ENCODE measurements around the gene TP53INP2. TPM values are rescaled to one million over a fixed set of nuclear protein-coding genes. Genes with fewer than 3 reads are reported as not detected.
A peak's percentile ranks its signal among the peaks of the same experiment; 100 is the strongest.

The TP53INP2 gene
- total RNA-seq, 2 experiments from 2014 or later = 2.3 to 2.5 TPM

- Mint-ChIP-seq H3K4me3 (no peak overlapping the region), H3K4me1 (ENCODE audit: low read depth) (peaks cover 21% of the 10 kb centered on the region), H3K27ac (no peak overlapping the region), H3K27me3 (no peaks in the 10 kb centered on the region), H3K36me3 (no peaks in the 10 kb centered on the region), H3K9me3 (no peaks in the 10 kb centered on the region)
- intact Hi-C loops (cut with micrococcal nuclease) = no loop called here
- ChIA-PET POLR2A (interaction anchor here (1.5 kb wide), 1 partner anchor 164 kb away, joined by 7 read pairs; no protein-coding TSS in a partner anchor), CTCF (interaction anchor here (0.6 to 1.2 kb wide), 4 partner anchors 15 to 142 kb away, joined by 3 to 7 read pairs (median 4); no protein-coding TSS in a partner anchor)
- no peak for DNase-seq
These were observed 23.5 kb upstream of the TP53INP2 start for GRCh38 chr20:34680586-34681175.

- ChIA-PET CTCF (no interaction called here), POLR2A (no interaction called here)
- peaks cover 6% of the 10 kb centered on the region for H3K4me1 Mint-ChIP-seq (ENCODE audit: low read depth)
- H3K27me3 Mint-ChIP-seq = no peaks in the 10 kb centered on the region
- H3K27ac Mint-ChIP-seq = no peak overlapping the region
- no peaks in the 10 kb centered on the region for H3K36me3 Mint-ChIP-seq
- intact Hi-C loops (cut with micrococcal nuclease) = no loop called here
- no peak overlapping the region for H3K4me3 Mint-ChIP-seq
- no peaks in the 10 kb centered on the region for H3K9me3 Mint-ChIP-seq
- DNase-seq = no peak
These were observed 20.5 kb upstream of the TP53INP2 start for GRCh38 chr20:34683667-34684066.

DNA sequence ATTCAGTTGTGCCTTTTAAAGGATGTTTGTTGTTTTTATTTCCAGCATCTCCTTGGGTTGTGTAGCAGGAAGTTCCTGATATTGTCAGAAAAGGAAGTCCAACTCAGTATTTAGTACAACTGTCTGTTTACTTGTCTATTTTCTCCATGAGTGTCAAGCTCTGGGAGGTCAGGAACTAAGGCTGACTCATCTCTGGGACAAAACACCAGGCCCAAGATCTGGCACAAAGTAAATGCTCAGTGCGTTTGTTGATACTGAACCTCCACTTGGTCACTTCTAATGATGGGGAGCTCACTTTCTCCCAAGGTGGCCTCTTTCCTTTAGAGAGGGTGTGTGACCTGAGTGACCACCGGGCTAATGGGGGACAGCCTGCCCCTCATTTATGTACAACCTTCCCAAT lies 14.7 kb upstream of the TP53INP2 start:
- H3K27me3 Mint-ChIP-seq = no peaks in the 10 kb centered on the region
- ChIA-PET POLR2A (no interaction called here), CTCF (interaction anchor here (1.2 kb wide), 1 partner anchor 18 kb away, joined by 3 read pairs; no protein-coding TSS in a partner anchor)
- intact Hi-C loops (cut with micrococcal nuclease) = no loop called here
- H3K4me3 Mint-ChIP-seq = no peak overlapping the region
- DNase-seq = no peak
- H3K27ac Mint-ChIP-seq = no peak overlapping the region
- H3K36me3 Mint-ChIP-seq = no peaks in the 10 kb centered on the region
- H3K4me1 Mint-ChIP-seq (ENCODE audit: low read depth) = no peaks in the 10 kb centered on the region
- H3K9me3 Mint-ChIP-seq = no peaks in the 10 kb centered on the region

DNA sequence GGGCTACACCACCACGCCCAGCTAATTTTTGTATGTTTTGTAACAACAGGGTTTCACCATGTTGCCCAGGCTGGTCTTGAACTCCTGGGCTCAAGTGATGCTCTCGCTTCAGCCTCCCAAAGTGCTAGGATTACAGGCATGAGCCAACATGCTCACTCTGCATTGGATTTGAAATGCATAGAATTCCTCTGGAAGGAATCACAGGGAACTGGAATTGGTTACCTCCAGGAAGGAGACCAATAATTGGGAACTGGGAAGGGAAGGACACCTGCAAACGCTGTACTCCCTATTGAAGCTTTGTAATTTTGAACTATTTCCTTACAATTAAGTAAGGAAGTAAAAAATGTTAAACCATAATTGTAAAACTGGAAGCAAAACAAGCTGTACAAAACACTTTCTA lies 12.3 kb upstream of the TP53INP2 start:
- H3K4me1 Mint-ChIP-seq (ENCODE audit: low read depth) = no peaks in the 10 kb centered on the region
- no peak for DNase-seq
- no peak overlapping the region for H3K4me3 Mint-ChIP-seq
- no peaks in the 10 kb centered on the region for H3K9me3 Mint-ChIP-seq
- ChIA-PET POLR2A (no interaction called here), CTCF (no interaction called here)
- H3K27me3 Mint-ChIP-seq = no peaks in the 10 kb centered on the region
- intact Hi-C loops (cut with micrococcal nuclease) = no loop called here
- H3K36me3 Mint-ChIP-seq = no peaks in the 10 kb centered on the region
- no peak overlapping the region for H3K27ac Mint-ChIP-seq

DNA sequence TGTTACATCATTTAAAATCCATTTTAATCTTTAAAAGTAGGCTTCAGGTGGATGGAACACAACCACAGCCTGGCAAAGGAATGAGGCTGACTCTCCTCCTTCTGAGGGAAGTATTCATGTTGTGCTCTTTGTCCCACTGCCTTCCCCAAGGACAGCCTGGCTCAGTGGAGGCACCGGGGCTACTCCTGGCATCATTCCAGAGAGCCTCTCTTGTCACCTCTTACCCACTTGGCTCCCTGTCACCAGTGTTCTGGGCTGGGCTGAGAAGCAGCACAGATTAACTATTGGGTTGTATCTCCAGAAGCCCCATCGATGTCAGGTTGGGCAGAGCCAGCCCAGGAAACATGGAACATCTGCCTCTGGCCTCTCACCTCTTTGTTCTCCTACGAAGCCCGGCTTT lies 10.7 kb upstream of the TP53INP2 start:
- Mint-ChIP-seq H3K27me3 (no peaks in the 10 kb centered on the region), H3K4me1 (ENCODE audit: low read depth) (no peaks in the 10 kb centered on the region), H3K27ac (no peak overlapping the region), H3K36me3 (no peaks in the 10 kb centered on the region), H3K9me3 (no peaks in the 10 kb centered on the region), H3K4me3 (no peak overlapping the region)
- ChIA-PET CTCF (no interaction called here), POLR2A (interaction anchor here (0.6 kb wide), 1 partner anchor 31 kb away, joined by 3 read pairs; no protein-coding TSS in a partner anchor)
- intact Hi-C loops (cut with micrococcal nuclease) = no loop called here
- DNase-seq = no peak

GRCh38 chr20:34701405-34702085 lies 2.6 kb upstream of the TP53INP2 start:
- Mint-ChIP-seq H3K27me3 (no peaks in the 10 kb centered on the region), H3K36me3 (no peaks in the 10 kb centered on the region), H3K27ac (no peak overlapping the region), H3K4me1 (ENCODE audit: low read depth) (peaks cover 15% of the 10 kb centered on the region), H3K9me3 (no peaks in the 10 kb centered on the region), H3K4me3 (no peak overlapping the region)
- DNase-seq = no peak
- POLR2A ChIA-PET = no interaction called here
- intact Hi-C loops (cut with micrococcal nuclease) = no loop called here
- CTCF ChIA-PET = interaction anchor here (3.1 kb wide), 1 partner anchor 389 kb away, joined by 17 read pairs; no protein-coding TSS in a partner anchor

GRCh38 chr20:34703061-34703423 lies 1.1 kb upstream of the TP53INP2 start:
- intact Hi-C loops (cut with micrococcal nuclease) = no loop called here
- no peaks in the 10 kb centered on the region for H3K36me3 Mint-ChIP-seq
- H3K4me3 Mint-ChIP-seq = peak overlapping the region; percentile 82
- H3K4me1 Mint-ChIP-seq (ENCODE audit: low read depth) = peaks cover 15% of the 10 kb centered on the region
- H3K27me3 Mint-ChIP-seq = no peaks in the 10 kb centered on the region
- no peak for DNase-seq
- ChIA-PET CTCF (interaction anchor here (0.7 to 11.3 kb wide), 5 partner anchors 14 to 390 kb away, joined by 3 to 138 read pairs (median 3); no protein-coding TSS in a partner anchor), POLR2A (interaction anchor here (0.6 kb wide), 1 partner anchor 753 kb away, joined by 3 read pairs; no protein-coding TSS in a partner anchor)
- H3K9me3 Mint-ChIP-seq = no peaks in the 10 kb centered on the region
- no peak overlapping the region for H3K27ac Mint-ChIP-seq

GRCh38 chr20:34703424-34704176 lies 544 bp upstream of the TP53INP2 start:
- intact Hi-C loops (cut with micrococcal nuclease) = loop anchor here (1.0 kb wide), 2 partner anchors 26 to 145 kb away; partner anchors contain the start of genes MAP1LC3A and PIGU
- POLR2A ChIA-PET = interaction anchor here (0.6 to 1.3 kb wide), 5 partner anchors 26 to 753 kb away, joined by 3 to 5 read pairs (median 3); partner anchors contain the start of gene PIGU
- H3K27ac Mint-ChIP-seq = peak overlapping the region; percentile 33
- CTCF ChIA-PET = interaction anchor here (0.6 to 11.3 kb wide), 8 partner anchors 13 to 391 kb away, joined by 3 to 138 read pairs (median 4); no protein-coding TSS in a partner anchor
- H3K36me3 Mint-ChIP-seq = no peaks in the 10 kb centered on the region
- peak; percentile 18 for DNase-seq
- no peaks in the 10 kb centered on the region for H3K9me3 Mint-ChIP-seq
- peaks cover 15% of the 10 kb centered on the region for H3K4me1 Mint-ChIP-seq (ENCODE audit: low read depth)
- peak overlapping the region; percentile 82 for H3K4me3 Mint-ChIP-seq
- H3K27me3 Mint-ChIP-seq = no peaks in the 10 kb centered on the region

GRCh38 chr20:34705008-34705396 lies 858 bp downstream of the TP53INP2 start:
- Mint-ChIP-seq H3K4me1 (ENCODE audit: low read depth) (peaks cover 17% of the 10 kb centered on the region), H3K4me3 (peak overlapping the region; percentile 77), H3K27ac (no peak overlapping the region), H3K36me3 (no peaks in the 10 kb centered on the region), H3K27me3 (no peaks in the 10 kb centered on the region), H3K9me3 (no peaks in the 10 kb centered on the region)
- ChIA-PET POLR2A (interaction anchor here (0.9 kb wide), 1 partner anchor 23 kb away, joined by 4 read pairs; no protein-coding TSS in a partner anchor), CTCF (interaction anchor here (1.0 to 11.3 kb wide), 4 partner anchors 29 to 392 kb away, joined by 3 to 138 read pairs (median 4); no protein-coding TSS in a partner anchor)
- no peak for DNase-seq
- intact Hi-C loops (cut with micrococcal nuclease) = no loop called here

GRCh38 chr20:34705397-34706301 lies 1.5 kb downstream of the TP53INP2 start:
- Mint-ChIP-seq H3K36me3 (no peaks in the 10 kb centered on the region), H3K27ac (no peak overlapping the region), H3K4me1 (ENCODE audit: low read depth) (peaks cover 23% of the 10 kb centered on the region), H3K4me3 (peak overlapping the region; percentile 50), H3K27me3 (no peaks in the 10 kb centered on the region), H3K9me3 (no peaks in the 10 kb centered on the region)
- peak; percentile 44 for DNase-seq
- ChIA-PET CTCF (interaction anchor here (0.8 to 11.3 kb wide), 6 partner anchors 28 to 393 kb away, joined by 3 to 138 read pairs (median 4); partner anchors contain the start of gene PIGU), POLR2A (interaction anchor here (0.9 kb wide), 1 partner anchor 24 kb away, joined by 4 read pairs; no protein-coding TSS in a partner anchor)
- intact Hi-C loops (cut with micrococcal nuclease) = no loop called here

DNA sequence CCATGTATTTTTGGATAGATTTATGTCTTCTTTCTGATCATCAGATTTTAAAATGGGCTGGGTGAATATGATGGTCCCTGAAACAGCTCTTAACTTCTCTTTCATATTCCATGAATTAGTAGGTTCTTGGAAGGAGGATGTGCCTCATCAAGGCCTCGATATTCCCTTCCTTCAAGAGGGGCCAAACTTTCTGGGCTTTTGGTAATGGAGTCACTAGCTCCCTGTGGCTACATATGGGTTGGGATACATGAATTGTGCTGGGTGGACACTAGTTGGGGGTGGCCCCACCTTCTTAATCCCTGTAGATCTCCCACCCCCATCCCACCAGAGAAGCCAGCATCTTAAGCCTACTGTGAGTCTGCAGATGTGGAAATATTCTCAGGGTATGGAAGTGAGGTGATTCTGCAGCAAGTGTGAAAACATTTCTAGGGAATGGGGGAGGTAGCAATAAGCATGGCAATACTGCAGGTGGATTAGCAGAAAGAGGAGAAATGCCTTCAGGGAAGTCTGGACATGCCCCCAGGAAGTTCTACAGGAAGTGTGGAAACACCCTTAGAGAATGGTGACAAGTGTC lies 2.2 kb downstream of the TP53INP2 start:
- H3K4me3 Mint-ChIP-seq = no peak overlapping the region
- no peaks in the 10 kb centered on the region for H3K27me3 Mint-ChIP-seq
- CTCF ChIA-PET = interaction anchor here (0.8 to 11.3 kb wide), 5 partner anchors 29 to 165 kb away, joined by 3 to 138 read pairs (median 3); partner anchors contain the start of gene PIGU
- no peak for DNase-seq
- peaks cover 24% of the 10 kb centered on the region for H3K4me1 Mint-ChIP-seq (ENCODE audit: low read depth)
- POLR2A ChIA-PET = no interaction called here
- no peaks in the 10 kb centered on the region for H3K9me3 Mint-ChIP-seq
- no peak overlapping the region for H3K27ac Mint-ChIP-seq
- no peaks in the 10 kb centered on the region for H3K36me3 Mint-ChIP-seq
- intact Hi-C loops (cut with micrococcal nuclease) = no loop called here
